ENCODE data around the gene ANO7.

GRCh38 chr2:241260911-241261310, 72.4 kb downstream of the ANO7 start:
- TF ChIP-seq CTCF (IDR thresholded peaks at IDR 0.05; ENCODE audit: low read depth, low read length, poor library complexity, severe bottlenecking) = no peak
- no peak for TF ChIP-seq EZH2phosphoT487 (IDR thresholded peaks at IDR 0.05; ENCODE audit: borderline replicate concordance, low read length)

Measured in DOHH2 (cell line).